GM19025 (cell line): ENCODE data around the gene KIF14.

Source experiments
- ATAC-seq: cut with Tn5 transposase; IDR thresholded peaks from one replicate; pipeline ENCODE4 v1.9.1; 2021; ENCODE audit warnings: mild to moderate bottlenecking, low read depth, moderate library complexity; ENCODE audit not compliant: unreplicated experiment

Gene KIF14

GRCh38 chr1:200620273-200621131 is at the start of gene KIF14:
Gene KIF14, minus strand, starts transcription at chr1:200620751. Its CDS starts 2,028 bp downstream, at chr1:200618723.
- ATAC-seq = peak; percentile 97

GRCh38 chr1:200669314-200670241 is 49.0 kb upstream of the KIF14 start, which contains the start of gene DDX59:
Gene DDX59, minus strand, starts transcription at chr1:200669907. Its CDS starts 3,167 bp downstream, at chr1:200666740.
- ATAC-seq = peak; percentile 80

GRCh38 chr1:200668514-200669313 is 48.2 kb upstream of the KIF14 start:
- no peak for ATAC-seq

GRCh38 chr1:200666309-200666708 is 45.8 kb upstream of the KIF14 start:
- no peak for ATAC-seq

GRCh38 chr1:200665861-200666260 is 45.3 kb upstream of the KIF14 start:
- ATAC-seq = no peak

- no peak for ATAC-seq
These were observed 40.2 kb upstream of the KIF14 start for GRCh38 chr1:200660719-200661118.

- no peak for ATAC-seq
These were observed 38.7 kb upstream of the KIF14 start for GRCh38 chr1:200659269-200659668.

- ATAC-seq = no peak
These were observed 37.7 kb upstream of the KIF14 start for GRCh38 chr1:200658037-200658818.

- ATAC-seq = peak; percentile 90
These were observed 34.1 kb upstream of the KIF14 start for GRCh38 chr1:200654660-200655059.

GRCh38 chr1:200653022-200653462 is 32.5 kb upstream of the KIF14 start:
- no peak for ATAC-seq

GRCh38 chr1:200652378-200652777 is 31.8 kb upstream of the KIF14 start:
- no peak for ATAC-seq

GRCh38 chr1:200646515-200646914 is 26.0 kb upstream of the KIF14 start:
- ATAC-seq = no peak

- no peak for ATAC-seq
These were observed 23.5 kb upstream of the KIF14 start for GRCh38 chr1:200644021-200644420.

- no peak for ATAC-seq
These were observed 21.9 kb upstream of the KIF14 start for GRCh38 chr1:200642481-200642880.

GRCh38 chr1:200640963-200641401 is 20.4 kb upstream of the KIF14 start:
- no peak for ATAC-seq

GRCh38 chr1:200640373-200640962 is 19.9 kb upstream of the KIF14 start:
- no peak for ATAC-seq

GRCh38 chr1:200638073-200638472 is 17.5 kb upstream of the KIF14 start:
- ATAC-seq = no peak

GRCh38 chr1:200636681-200637080 is 16.1 kb upstream of the KIF14 start:
- no peak for ATAC-seq
